Suprapubic skin (tissue), 4 donors: ENCODE data around the gene ACTR8.

ENCODE experiments used
- EP300 ChIP-seq: sonication (generic); formaldehyde crosslinking; IDR thresholded peaks from one replicate; pipeline ENCODE4 v1.6.1; 2017; ENCODE audit warnings: antibody characterized with exemption
- POLR2AphosphoS5 ChIP-seq, 3 donors: sonication (generic); formaldehyde crosslinking; IDR thresholded peaks; one replicate each; pipeline ENCODE4 v1.6.1; 2017; ENCODE audit warnings: antibody characterized with exemption in 3 of 3
- TF ChIP-seq, protein P1 (sequence below), 2 donors: fragments of 200-600 bp in 1 of 2; fragments of 450-650 bp in 1 of 2; sonication (generic) in 1 of 2; IDR thresholded peaks; one replicate each; pipeline ENCODE4 v1.5.1; 2016 to 2019; ENCODE audit warnings: antibody characterized with exemption in 2 of 2, mild to moderate bottlenecking in 1 of 2, moderate library complexity in 1 of 2

DNA sequence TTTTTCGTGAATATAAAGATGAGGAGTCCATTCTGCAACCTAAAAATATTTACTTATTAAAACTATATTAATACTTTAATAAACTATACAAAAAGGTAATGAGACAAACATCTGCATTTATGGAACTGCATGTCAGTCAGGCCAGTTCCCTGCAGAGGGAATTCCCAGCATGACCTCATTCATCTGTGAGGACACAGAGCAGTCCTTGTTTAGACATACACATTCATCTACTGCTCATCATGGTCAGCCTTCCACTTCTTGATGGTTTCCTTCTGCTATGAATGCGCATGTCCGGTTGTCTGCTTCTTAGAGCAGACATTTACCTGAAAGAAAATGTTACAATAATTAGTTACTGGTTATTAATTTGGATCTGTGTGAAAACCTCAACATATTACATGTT lies 3.3 kb upstream of the ACTR8 start:
- TF ChIP-seq, protein P1, sequence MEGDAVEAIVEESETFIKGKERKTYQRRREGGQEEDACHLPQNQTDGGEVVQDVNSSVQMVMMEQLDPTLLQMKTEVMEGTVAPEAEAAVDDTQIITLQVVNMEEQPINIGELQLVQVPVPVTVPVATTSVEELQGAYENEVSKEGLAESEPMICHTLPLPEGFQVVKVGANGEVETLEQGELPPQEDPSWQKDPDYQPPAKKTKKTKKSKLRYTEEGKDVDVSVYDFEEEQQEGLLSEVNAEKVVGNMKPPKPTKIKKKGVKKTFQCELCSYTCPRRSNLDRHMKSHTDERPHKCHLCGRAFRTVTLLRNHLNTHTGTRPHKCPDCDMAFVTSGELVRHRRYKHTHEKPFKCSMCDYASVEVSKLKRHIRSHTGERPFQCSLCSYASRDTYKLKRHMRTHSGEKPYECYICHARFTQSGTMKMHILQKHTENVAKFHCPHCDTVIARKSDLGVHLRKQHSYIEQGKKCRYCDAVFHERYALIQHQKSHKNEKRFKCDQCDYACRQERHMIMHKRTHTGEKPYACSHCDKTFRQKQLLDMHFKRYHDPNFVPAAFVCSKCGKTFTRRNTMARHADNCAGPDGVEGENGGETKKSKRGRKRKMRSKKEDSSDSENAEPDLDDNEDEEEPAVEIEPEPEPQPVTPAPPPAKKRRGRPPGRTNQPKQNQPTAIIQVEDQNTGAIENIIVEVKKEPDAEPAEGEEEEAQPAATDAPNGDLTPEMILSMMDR (IDR thresholded peaks at IDR 0.05) = no peak
- no peak for TF ChIP-seq POLR2AphosphoS5 (IDR thresholded peaks at IDR 0.05)
- TF ChIP-seq EP300 = no peak
